ENCODE measurements around the gene KCNK7.
"Not testable (repeated sequence)": the region's sequence is repeated elsewhere in the genome, so short reads cannot be mapped to it uniquely, and the experiment has no call there.

The KCNK7 gene

DNA sequence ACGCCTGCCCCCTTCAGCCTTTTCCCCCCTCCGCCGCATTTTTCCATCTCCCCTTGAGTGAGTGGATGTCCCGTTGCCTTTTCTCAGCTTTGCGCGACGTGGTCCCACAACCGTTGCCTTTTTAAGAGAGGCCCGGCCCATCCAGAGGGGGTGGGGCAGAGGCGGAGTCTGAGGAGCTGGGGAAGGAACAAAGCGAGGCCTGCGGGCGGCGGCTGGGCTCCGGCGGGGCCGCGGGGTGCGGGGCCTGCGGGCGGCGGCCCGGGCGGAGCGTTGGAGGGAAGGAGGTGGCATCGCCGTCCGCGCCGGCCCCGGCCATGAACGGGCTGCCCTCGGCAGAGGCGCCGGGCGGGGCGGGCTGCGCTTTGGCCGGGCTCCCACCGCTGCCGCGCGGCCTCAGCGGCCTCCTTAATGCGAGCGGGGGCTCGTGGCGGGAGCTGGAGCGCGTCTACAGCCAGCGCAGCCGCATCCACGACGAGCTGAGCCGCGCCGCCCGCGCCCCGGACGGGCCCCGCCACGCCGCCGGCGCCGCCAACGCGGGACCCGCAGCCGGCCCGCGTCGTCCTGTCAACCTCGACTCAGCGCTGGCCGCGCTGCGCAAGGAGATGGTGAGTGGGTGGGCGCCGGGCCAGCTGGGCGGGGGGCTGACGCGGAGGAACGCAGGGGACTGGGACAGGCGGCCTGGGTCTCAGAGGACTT, 23.1 kb downstream of the KCNK7 start, which contains the start of gene FAM89B:
TSS of gene FAM89B (plus strand) at position 183 of the 696 bp plus-strand sequence. CDS start at position 315, 132 bp downstream.
- DNase-seq (ENCODE audit: low spot score), result peak; percentile 89

DNA sequence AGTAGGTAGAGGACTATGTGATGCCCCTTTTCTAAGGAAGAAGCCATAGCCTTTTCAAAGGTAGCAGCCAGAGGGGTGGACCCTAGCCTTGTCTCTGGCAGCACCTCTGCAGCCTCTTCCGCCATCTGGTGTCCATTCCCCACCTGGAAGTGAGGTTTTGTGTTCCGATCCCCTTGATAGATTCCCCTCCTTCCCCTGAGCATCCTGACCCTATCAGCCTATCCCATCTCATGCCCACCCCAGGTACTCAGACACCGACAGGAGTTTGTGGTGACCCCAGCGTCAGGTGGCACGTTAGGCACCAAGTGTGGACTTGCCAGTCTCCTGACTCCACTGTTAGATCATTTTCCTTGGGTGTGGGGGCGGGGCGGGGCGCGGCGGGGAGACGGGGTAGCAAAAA, 23.7 kb downstream of the KCNK7 start:
- DNase-seq (ENCODE audit: low spot score), result no peak

DNA sequence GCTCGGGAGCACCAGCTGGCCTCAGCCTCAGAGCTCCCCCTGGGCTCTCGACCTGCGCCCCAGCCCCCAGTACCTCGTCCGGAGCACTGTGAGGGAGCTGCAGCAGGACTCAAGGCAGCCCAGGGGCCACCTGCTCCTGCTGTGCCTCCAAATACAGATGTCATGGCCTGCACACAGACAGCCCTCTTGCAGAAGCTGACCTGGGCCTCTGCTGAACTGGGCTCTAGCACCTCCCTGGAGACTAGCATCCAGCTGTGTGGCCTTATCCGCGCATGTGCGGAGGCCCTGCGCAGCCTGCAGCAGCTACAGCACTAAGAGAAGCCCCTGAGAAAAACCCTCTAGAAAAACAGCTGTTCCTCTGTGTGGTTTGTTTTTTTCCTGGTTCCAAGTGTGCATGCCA, 24.2 kb downstream of the KCNK7 start:
- DNase-seq (ENCODE audit: low spot score), result no peak

DNA sequence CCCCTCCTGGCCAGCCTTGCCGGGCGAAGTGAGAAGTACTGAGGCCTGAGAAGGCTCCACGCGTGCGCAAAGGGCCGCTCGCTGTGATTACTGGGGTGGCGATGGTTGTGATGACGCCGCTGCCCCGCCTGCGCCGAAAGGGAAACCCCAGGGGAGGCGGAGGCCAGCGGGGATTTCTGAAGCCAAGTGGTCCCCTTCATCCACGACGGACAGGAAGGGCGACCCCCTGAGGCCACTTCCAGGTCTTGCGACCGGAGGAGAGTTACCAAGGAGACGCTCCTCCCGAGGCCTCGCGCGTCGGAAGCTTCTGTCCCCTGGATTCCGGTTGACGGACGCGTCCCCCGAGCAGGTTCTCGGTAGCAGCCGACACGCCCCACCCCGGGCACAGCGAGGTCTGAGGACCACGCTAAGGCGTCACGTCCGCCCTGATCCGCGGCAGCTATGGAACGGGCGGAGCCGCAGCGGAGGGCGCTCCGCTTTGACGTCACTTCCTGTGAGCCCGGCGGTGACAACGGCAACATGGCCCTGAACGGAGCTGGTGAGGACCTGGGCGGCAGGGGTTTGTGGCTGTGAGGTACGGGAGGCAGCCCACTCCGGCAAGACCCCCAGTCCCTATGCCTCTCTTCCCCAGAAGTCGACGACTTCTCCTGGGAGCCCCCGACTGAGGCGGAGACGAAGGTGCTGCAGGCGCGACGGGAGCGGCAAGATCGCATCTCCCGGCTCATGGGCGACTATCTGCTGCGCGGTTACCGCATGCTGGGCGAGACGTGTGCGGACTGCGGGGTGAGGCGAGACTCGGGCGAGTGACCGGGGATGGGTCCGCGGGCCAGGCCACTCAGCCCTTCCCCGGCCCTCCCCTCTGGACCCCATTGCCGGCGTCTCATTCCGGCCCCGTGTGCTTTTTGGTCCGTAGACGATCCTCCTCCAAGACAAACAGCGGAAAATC, 25.4 kb downstream of the KCNK7 start, which contains the start of gene ZNRD2:
TSS of gene ZNRD2 (plus strand) at position 505 of the 946 bp plus-strand sequence. CDS start at position 520, 15 bp downstream.
- peak; percentile 98 for DNase-seq (ENCODE audit: low spot score)

DNA sequence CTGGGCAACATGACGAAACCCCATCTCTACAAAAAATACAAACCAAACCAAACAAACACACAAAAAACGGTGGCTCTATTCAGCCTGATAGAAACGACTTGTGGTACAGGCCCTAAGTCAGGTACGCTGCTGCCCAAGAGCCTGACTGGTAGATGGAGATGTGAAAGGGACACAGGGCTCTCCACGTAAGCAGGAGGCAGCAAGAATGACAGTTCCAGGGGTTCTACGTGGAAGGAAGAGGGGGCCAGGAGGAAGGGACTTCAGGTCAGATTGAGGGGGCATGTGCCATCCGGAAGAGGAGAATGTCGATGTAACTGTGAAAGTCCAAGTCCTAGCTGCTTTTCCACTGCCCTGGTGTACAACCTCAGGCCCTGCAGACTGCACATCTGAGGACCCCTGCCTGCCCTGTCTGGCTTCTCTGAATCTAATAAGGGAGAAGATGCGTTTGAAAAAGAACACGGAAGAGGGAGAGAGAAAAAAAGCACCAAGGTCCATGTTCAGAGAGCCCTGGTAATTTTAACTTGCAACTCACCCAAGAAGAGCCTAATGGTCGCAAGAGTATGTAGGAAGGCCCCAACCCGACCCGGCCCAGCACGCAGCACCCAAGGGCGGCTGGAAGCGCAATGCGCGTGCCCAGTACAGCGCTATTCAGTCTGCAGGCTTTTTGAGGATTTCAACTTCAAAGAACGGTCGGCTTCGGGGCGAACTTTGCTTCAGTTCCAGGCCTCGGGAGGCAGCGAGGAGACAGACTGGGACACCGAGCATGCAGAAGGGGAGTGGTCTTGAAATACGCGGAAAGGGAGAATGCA, 26.2 kb downstream of the KCNK7 start:
- DNase-seq (ENCODE audit: low spot score), result no peak

DNA sequence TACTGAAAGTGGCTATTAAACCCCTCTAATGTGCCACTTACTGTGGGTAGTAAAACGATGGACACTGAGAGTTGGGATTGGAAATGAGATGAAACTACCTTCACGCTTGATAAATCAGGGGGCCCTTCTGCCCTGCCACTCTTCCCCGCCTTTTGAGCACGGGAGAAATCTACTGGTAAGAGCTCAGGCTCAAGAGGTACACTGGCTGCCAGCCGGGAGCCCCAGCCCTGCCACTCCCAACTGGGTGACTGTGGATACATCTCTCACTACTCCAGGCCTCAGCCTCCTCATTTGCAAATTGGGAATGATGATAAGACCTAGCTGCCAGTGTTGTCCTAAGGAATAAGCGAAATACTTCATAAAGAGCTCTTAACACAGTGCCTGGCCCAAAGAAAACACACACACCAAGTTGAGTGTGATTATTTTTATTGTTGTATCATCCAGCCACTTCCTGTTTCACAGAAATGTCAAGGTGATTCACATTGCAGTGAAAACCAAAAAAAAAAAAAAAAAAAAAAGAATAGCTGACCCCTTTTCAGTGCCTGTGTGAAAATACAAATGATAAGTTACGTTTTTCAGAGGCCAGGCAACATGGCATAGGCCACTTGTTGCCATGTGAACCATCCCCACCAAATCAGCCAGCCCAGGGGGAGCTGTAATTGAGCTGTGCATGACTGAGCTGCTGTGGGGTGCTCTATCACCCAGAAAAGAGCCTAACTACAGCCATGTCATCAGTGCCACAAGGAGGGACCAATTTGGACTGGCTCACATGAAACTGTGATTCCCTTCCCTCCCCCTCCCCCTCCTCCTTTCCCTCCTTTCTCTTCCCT, 29.8 kb downstream of the KCNK7 start:
- no peak for DNase-seq (ENCODE audit: low spot score)

DNA sequence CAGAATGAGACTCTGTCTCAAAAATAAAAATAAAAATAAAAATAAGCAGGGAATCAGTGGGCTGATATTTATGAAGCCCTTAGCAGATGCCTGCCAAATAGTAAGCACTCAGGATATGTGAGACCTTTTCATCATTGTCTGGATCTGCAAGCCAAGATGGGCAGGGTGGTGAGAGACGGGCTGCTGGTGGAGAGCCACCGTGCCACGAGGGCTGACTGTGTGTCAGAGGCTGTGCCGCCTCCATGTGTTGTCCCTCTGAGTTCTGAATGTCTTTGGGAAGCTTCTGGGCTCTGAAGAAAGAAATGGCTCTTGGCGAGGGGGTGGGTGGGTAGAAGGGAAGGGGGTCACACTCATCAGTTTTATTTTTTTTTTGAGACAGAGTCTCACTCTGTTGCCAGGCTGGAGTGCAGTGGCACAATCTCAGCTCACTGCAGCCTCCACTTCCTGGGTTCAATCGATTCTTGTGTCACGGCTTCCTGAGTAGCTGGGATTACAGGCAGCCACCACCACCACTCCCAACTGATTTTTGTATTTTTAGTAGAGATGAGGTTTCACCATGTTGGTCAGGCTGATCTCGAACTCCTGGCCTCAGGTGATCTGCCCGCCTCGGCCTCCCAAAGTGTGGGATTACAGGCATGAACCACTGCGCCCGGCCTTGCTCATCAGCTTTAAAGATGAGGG, 30.6 kb downstream of the KCNK7 start:
- DNase-seq (ENCODE audit: low spot score), result not testable (repeated sequence)

DNA sequence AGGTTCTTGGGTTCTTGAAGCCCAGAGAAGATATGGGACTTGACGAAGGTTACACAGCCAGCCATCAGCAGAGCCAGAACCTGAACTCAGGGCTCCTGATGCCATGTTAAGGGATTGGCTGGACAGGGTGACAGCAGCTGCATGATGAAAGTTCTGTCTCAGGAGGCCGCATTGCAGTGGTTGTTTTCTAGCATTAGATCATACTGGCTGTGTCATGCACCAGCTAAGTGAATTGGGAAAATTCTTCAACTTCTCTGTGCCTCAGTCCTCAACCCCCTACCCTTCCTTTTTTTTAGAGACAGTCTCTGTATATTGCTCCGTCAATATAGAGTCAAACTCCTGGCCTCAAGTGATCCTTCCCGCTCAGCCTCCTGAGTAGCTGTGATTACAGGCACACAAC, 32.0 kb downstream of the KCNK7 start:
- no peak for DNase-seq (ENCODE audit: low spot score)

DNA sequence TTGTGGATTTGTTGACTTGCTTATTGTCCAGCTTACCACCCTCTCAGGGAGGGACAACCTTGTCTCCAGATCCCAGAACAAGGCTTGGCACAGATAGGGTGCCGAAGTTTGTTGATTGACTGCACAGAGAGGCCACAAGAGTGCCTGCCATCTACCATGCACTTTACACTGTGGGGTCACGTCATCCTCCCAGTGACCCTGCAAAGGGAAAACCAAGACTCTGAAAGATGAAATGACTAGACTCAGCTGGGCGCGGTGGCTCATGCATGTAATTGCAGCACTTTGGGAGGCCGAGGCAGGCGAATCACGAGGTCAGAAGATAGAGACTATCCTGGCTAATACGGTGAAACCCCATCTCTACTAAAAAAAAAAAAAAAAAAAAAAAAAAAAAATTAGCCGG, 32.8 kb downstream of the KCNK7 start:
- DNase-seq (ENCODE audit: low spot score), result no peak

DNA sequence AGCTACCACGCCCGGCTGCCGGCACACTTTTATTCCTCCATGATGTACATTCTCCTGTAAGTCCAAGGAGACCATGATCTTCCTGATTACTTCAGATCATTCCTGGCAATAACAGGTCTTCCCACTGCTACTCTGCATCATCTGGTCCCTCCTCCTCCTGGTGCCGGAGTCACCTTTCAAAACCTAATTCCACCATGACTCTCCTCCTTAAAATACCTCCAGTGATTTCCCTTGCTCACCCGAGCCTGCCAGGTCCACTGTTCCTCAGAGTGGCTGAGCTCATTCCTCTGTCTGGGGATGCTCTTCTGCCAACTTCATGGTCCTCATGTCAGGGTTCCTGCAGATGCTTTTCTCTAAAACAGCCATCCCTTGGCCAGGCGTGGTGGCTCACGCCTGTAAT, 33.6 kb downstream of the KCNK7 start:
- no peak for DNase-seq (ENCODE audit: low spot score)

DNA sequence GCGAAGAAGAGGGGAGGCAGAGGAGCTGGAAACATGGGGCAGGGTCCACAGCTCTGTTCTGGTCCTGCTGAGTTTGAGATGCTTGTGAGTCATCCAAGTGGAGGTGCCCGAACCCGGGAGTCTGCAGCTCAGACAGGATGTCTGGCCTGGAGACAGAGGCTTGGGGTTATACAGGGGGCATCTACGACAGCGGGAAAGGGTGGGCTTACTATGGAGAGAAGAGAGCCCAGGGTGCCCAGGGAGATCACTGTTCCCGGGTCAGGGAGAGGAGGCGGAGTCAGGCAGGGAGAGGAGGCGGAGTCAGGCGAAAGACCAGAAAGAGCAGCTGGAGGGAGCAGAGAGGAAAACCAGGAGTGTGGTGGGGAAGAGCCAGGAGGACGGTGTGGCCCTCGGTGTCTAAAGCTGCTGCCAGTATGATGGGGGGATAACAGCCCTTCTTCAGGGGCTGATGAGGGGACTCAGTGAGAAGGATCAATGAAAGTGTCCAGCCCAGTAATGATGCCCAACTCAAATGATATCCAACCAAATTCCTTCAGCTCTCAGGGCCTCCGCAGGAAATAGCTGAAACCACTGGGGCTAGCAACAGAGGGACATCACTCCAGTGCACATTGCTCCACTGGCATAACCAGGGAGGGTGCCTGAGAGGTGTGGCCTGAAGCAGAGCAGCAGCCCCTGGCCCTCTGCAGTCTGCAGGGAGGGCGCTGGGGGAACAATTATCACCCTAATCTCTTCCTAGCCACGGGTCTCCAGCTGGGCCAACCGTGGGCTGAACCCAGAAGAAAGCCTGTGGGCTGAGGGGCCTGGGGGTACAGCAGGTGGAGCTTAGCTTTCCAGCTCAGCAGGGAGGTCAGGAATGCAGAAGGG, 34.8 kb downstream of the KCNK7 start:
- peak; percentile 51 for DNase-seq (ENCODE audit: low spot score)

DNA sequence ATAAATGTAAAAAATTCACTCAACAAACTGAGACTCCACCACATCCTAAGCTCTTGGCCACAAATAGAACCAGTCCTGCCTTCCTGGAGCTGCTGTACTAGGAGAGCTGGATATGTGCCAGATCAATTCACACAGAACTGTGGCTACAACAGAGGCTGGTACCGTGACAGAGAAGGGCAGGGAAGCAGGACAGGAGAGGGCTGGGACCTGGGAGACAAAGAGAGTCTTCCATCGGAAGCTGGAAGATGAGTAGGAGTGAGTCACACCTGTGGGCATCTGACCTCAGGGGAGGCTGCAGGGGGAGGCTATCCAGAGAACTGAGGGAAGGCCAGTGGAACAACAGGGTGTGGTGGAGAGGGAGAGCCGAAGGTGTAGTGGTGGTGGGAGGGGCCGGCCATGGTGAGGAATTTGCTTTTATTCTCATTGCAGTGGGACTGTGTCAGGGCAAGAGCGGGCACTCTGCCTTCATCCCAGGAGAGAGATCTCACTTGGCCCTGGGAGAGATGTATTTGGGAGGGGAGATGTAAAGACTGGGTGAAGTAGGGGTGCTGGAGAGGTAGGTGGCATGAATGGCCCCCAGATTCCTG, 35.6 kb downstream of the KCNK7 start:
- no peak for DNase-seq (ENCODE audit: low spot score)

DNA sequence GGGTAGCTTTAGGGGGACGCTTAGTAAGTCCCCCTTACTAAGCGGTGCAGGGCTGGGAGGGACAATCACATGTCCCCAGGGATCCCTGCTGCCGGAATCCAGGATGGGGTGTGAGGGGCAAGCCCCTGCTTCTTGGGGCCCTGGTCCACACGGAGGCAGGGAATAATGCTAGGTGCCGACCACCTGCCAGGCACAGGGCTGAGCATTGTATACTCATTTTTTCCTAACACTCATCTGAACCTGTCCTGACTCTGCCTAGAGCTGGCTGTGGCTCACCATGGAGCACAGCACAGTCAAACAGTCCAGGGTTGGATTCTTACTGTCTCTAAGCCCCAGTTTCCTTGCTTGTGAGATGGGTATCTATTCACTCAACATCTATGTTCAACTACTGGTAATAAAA, 36.1 kb downstream of the KCNK7 start:
- no peak for DNase-seq (ENCODE audit: low spot score)

DNA sequence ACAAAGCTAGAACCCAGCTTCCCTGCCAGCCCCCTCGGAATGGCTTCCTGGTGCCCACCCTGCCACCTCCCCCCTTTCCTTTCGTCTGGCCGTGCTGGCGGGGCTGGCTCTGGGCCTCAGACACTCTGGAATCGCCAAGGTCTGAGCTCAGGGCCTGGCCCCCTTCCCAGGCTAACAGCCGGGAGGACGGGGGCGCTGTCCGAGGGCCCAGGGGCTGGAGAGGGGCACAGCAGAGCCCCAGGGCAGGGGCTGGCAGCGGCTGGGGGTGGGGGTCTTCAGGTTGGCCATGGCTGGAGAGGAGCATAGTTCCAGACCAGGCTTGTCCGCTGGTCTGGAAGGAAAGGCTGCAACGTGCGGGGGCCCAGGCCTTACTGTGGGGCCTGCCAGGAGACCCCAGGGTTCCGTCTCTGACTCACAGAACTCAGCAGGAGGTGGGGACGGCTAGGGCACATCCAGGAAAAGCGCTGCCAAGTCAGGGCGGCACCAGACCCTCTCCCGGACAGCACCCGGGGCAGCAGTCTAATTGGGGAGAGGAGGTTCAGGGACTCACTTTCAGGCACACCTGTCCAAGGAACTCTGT, 36.6 kb downstream of the KCNK7 start:
- peak; percentile 83 for DNase-seq (ENCODE audit: low spot score)

DNA sequence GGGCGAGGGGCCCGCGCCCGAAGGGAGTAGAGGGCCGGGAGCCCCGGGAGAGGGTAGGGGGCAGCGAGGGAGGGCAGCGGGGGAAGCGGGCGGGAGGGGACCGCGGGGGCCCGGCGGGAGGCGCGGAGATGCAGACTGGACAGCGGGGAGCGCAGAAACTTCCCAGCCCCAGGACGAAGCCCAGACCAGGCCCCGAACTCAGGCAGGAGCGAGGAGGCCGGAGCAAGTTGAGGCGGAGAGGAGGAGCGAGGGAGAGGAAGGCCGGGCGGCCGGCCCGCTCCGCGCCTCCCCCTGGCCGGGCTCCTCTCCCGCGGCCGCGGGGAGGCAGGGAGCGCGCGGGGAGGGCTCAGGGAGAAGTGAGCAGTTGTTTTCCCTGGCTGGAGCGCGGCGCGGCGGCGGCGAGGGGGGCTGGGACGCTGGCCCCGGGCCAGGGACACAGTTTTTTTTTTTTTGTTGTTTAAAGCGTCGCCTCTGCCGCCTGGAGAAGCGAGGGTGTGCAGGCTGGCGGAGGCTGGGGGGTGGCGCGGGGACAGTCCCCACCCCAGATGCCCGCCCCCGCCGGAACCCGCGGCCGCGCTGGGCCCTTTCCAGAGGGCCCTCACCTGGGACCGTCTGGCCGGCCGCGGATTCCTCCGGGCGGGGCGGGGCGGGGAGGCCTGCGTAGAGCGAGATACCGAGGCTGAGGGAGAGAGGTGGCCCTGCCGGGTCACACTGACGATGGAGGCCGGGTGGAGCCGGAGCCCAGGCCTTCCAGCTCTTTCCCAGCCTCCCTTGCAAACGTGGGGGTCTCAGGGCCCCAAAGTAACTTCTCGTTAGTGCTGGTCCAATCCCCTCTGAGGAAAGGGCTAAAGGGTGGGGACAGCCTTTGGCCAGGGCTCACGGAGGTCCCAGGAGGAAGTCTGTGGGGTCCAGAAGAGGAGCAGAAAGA, 37.3 kb downstream of the KCNK7 start, which contains the start of gene LTBP3:
TSS of gene LTBP3 (minus strand) at position 358 of the 928 bp plus-strand sequence. CDS start 400 bp downstream, outside the sequence.
- peak; percentile 92 for DNase-seq (ENCODE audit: low spot score)

DNA sequence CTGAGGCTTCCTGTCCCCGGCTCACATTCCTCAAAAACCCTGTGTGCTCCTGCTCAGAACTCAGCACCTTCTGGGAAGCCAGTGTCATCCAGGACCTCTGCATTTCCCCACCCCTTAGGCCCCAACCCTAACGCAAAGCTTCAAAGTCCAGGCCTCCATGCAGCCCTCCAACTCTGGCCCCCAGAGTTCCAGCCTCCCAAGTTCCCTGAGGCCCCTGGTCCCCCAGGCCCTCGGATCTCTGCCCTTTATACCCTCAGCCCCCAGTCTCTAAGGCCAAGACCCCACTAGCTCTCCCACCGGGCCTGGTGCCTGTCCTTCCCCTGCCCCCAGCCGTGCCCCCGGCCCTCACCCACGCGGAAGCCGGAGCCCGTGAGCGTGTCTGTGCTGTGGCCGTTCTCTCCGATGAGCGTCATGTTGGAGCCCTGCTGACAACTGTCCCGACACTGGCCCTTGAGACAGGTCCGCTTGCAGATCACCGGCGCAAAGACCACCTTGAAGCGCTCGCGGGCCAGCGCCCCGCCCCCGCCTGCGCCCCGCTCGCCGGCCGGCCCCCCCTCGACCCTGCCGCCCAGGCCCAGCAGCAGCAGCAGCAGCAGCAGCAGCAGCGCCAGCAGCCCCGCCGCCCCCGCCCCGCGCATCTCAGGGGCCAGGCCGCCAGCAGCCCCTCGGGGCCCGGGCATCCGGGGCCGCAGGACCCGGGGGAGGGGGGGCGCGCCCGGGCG, 38.2 kb downstream of the KCNK7 start:
- no peak for DNase-seq (ENCODE audit: low spot score)
